Measurements from ENCODE around the gene L3MBTL4. TPM values are rescaled to one million over a fixed set of nuclear protein-coding genes. Genes with fewer than 3 reads are reported as not detected.
"Not testable (repeated sequence)": the region's sequence is repeated elsewhere in the genome, so short reads cannot be mapped to it uniquely, and the experiment has no call there.

The L3MBTL4 gene
- total RNA-seq, 1 donor from 2014 or later, result 0.26 TPM

DNA sequence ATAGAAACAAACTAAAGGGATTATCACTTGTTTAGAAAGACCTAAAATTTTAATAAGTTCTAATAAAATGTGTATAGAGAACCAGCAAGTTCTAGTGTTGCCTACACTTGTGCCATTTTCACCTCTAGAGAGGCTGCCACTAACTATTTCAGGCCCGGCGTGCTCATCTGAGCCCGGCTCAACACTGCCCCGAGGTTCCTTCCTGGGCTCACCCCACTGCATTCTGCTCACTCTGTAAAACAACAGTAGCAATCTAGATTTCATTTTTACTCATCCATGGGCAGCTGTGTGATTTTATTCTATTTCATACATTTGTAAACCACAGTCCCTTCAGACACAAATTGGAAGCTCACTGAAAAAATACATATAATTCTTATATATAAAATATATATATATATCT is 253.2 kb downstream of the L3MBTL4 start:
- intact Hi-C loops (cut with micrococcal nuclease), result no loop called here
- H3K27ac Mint-ChIP-seq, result no peak overlapping the region
- H3K4me3 Mint-ChIP-seq, result no peak overlapping the region
- no peaks in the 10 kb centered on the region for H3K27me3 Mint-ChIP-seq
- H3K4me1 Mint-ChIP-seq, result no peaks in the 10 kb centered on the region
- DNase-seq, result no peak
- H3K9me3 Mint-ChIP-seq, result peaks cover 3% of the 10 kb centered on the region
- no peaks in the 10 kb centered on the region for H3K36me3 Mint-ChIP-seq (ENCODE audit: low read depth)

DNA sequence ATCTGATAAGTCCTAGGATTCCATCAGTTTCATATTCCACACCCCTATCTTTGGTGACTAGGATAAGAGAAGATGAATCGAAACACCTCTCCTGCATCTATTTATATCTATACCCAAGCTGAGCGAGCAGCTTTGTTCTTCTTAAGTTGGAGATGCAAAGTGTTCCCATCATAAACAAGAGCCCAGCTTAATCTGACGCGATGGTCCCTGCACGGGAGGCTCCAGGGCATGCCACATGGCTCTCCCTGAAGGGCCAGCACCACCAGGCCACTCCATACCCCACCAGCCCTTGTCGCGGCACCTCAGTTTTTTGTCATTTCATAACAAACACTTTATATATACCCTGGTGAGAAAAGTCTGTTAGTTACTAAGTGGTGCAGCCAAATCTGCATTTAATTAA is 255.3 kb downstream of the L3MBTL4 start:
- H3K36me3 Mint-ChIP-seq (ENCODE audit: low read depth), result no peaks in the 10 kb centered on the region
- H3K9me3 Mint-ChIP-seq, result peaks cover 3% of the 10 kb centered on the region
- H3K4me3 Mint-ChIP-seq, result no peak overlapping the region
- H3K27ac Mint-ChIP-seq, result no peak overlapping the region
- no peaks in the 10 kb centered on the region for H3K4me1 Mint-ChIP-seq
- no peak for DNase-seq
- no peaks in the 10 kb centered on the region for H3K27me3 Mint-ChIP-seq
- intact Hi-C loops (cut with micrococcal nuclease), result no loop called here

DNA sequence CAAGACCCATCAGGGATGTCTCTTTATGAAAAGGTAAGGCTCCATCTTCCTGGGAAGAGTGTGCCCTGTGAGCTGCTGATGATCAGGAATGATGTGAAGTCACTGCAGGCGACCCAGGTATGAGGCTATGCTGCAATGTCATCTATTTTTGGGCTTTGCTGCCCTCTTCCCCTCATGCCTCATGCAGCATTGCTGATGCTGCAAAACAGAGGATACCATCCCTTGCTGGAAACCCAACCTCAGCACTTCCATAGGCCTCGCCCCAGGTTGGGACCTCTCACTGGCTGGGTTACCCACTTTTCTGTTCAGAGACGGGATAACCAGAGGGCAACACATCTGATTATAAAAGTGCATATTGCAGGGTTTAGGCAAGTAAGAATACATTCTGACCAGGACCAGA is 255.8 kb downstream of the L3MBTL4 start:
- no peaks in the 10 kb centered on the region for H3K4me1 Mint-ChIP-seq

DNA sequence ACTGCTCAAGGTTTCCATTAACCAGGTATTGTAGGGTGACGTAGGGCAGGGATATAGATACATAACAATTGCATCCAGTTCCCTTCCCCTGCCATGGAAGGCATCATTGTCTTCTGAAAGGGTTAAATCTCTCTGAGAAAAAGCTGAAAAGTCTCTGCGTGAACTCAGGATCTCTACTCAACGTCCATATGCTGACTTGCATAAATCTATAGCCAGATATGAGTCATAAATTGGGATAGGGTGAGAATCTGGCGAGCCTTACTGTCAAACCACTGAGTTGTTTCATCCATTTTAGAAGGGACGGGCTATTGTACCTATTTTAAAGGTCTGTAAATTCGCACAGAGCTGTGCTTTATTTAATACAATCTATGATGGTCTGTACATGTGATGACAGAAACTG is 258.3 kb downstream of the L3MBTL4 start:
- H3K27ac Mint-ChIP-seq, result no peak overlapping the region
- no peak for DNase-seq
- H3K9me3 Mint-ChIP-seq, result no peaks in the 10 kb centered on the region
- intact Hi-C loops (cut with micrococcal nuclease), result no loop called here
- no peaks in the 10 kb centered on the region for H3K27me3 Mint-ChIP-seq
- H3K4me1 Mint-ChIP-seq, result no peaks in the 10 kb centered on the region
- H3K36me3 Mint-ChIP-seq (ENCODE audit: low read depth), result no peaks in the 10 kb centered on the region
- H3K4me3 Mint-ChIP-seq, result no peak overlapping the region

More for the DNA sequence above, 255.8 kb downstream of the L3MBTL4 start:
- no peak for DNase-seq
- Mint-ChIP-seq H3K27me3 (no peaks in the 10 kb centered on the region), H3K27ac (no peak overlapping the region), H3K4me3 (no peak overlapping the region), H3K36me3 (ENCODE audit: low read depth) (no peaks in the 10 kb centered on the region), H3K9me3 (peaks cover 3% of the 10 kb centered on the region)
- intact Hi-C loops (cut with micrococcal nuclease), result no loop called here

DNA sequence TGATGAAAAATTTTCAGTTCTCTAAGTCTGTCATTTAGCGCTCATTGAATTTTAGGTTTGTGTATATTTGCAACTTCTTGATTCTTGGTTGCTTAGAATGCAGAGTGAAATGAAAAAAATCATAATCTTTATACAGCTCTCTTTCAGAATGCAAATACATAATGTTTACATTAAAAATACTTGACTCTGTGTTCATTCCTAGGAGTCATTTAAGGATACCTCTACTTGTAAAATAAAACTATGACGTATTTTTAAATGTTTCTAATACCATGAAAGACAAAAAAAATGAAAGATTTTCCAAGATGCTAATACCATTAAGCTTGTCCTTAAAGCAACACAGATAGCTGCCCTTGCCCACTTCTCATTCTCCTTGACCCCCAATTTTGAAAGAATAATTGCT is 259.0 kb downstream of the L3MBTL4 start:
- no peaks in the 10 kb centered on the region for H3K36me3 Mint-ChIP-seq (ENCODE audit: low read depth)
- intact Hi-C loops (cut with micrococcal nuclease), result no loop called here
- no peak overlapping the region for H3K27ac Mint-ChIP-seq
- no peaks in the 10 kb centered on the region for H3K4me1 Mint-ChIP-seq
- H3K9me3 Mint-ChIP-seq, result no peaks in the 10 kb centered on the region
- H3K27me3 Mint-ChIP-seq, result no peaks in the 10 kb centered on the region
- DNase-seq, result no peak
- no peak overlapping the region for H3K4me3 Mint-ChIP-seq

DNA sequence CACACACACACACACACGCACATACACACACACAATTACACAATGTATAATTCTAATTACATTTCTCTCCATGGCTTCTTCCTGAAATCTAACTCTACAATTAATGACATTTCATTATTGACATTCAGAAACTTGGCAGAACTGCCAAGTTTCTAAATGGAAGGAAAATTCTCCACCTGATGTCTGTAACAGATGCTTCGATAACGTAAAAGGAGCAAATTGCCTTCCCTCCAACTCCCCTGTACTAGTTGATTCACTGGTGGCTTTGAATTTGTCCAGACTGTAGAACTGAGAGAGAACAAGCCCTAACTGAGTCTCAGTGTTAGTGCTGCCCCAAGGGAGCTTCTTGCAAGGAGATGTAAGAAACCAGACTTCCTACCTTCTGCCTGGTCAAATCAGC is 264.3 kb downstream of the L3MBTL4 start:
- intact Hi-C loops (cut with micrococcal nuclease), result no loop called here
- Mint-ChIP-seq H3K27ac (no peak overlapping the region), H3K27me3 (no peaks in the 10 kb centered on the region), H3K9me3 (no peaks in the 10 kb centered on the region), H3K4me3 (no peak overlapping the region), H3K4me1 (no peaks in the 10 kb centered on the region), H3K36me3 (ENCODE audit: low read depth) (no peaks in the 10 kb centered on the region)
- DNase-seq, result no peak

DNA sequence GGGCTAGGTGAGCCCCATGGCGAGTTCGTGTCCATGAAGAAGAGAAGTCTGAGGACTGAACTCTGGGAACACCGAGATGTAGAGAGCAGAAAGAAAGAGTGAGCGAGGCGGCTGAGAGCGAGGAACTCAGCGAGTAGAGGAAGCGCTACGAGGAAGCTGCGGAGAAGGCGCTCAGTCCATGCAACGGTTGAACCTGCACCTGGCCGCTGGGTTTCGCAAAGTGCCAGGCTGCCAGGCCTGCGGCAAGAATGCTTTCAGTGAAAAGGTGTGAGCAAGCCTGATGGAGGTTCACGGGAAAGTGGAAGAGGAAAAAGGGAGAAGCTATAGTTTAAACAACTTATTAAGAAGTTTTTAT is 268.4 kb downstream of the L3MBTL4 start:
- Mint-ChIP-seq H3K4me1 (no peaks in the 10 kb centered on the region), H3K27ac (no peak overlapping the region), H3K4me3 (no peak overlapping the region), H3K9me3 (no peaks in the 10 kb centered on the region), H3K36me3 (ENCODE audit: low read depth) (no peaks in the 10 kb centered on the region), H3K27me3 (no peaks in the 10 kb centered on the region)
- DNase-seq, result no peak
- intact Hi-C loops (cut with micrococcal nuclease), result no loop called here

DNA sequence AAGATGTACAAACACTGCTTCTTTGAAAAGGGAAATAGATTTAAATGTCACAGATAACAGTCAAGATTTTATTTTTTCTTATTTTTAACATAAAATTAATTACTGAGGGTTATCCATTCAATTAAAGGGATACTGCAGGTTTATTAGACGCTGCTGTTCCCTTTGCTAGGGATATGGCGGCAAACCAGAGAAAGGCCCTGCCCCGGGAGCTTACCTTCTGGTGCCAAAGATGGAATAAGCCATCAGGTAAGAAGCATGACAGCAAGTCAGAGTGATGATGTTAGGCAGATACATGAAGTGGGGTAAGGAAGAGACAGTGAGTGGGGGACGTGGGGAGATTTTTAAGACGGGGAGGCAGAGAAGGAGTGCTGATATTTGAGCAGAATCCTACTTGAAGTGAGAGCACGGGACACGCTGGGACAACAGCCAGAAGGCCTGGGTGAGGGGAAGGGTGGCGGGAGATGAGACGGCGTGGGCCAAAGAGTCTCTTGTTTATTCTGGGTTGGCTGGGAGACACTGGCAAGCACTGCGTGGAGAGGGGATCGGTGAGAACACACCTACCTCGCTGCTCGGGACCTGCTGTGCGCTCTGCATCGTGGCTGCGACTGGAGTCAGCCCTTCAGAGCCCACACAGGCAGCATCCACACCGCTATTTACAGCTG is 268.9 kb downstream of the L3MBTL4 start:
- no peaks in the 10 kb centered on the region for H3K27me3 Mint-ChIP-seq
- H3K9me3 Mint-ChIP-seq, result no peaks in the 10 kb centered on the region
- no peak for DNase-seq
- no peaks in the 10 kb centered on the region for H3K36me3 Mint-ChIP-seq (ENCODE audit: low read depth)
- H3K4me3 Mint-ChIP-seq, result no peak overlapping the region
- H3K27ac Mint-ChIP-seq, result no peak overlapping the region
- intact Hi-C loops (cut with micrococcal nuclease), result no loop called here
- H3K4me1 Mint-ChIP-seq, result no peaks in the 10 kb centered on the region

DNA sequence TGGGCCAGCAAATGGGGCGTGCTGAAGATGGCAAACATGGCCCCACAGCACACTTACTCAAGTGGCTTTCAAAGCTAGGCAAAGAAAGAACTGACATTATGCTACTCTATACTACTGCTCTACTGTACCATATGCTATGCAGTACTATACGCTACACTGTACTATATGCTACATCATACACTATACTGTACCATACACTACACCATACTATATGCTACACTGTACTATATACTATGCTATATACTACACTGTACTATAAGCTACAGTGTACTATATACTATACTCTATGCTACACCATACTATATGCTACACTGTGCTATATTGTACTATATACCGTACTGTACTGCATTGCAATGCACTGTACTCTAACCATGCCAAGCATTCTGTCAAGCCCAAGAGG is 275.7 kb downstream of the L3MBTL4 start:
- Mint-ChIP-seq H3K4me3 (no peak overlapping the region), H3K27ac (no peak overlapping the region), H3K9me3 (peaks cover 3% of the 10 kb centered on the region), H3K4me1 (no peaks in the 10 kb centered on the region), H3K27me3 (no peaks in the 10 kb centered on the region), H3K36me3 (ENCODE audit: low read depth) (no peaks in the 10 kb centered on the region)
- no peak for DNase-seq
- intact Hi-C loops (cut with micrococcal nuclease), result no loop called here

DNA sequence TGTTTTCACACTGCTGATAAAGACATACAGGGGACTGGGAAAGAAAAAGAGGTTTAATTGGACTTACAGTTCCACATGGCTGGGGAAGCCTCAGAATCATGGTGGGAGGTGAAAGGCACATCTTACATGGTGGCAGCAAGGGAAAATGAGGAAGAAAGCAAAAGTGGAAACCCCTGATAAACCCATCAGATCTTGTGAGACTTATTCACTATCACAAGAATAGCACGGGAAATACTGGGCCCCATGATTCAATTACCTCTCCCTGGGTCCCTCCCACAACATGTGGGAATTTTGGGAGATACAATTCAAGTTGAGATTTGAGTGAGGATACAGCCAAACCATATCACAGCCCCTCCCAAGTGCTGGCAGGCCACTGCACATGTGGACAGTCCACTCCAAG is 278.8 kb downstream of the L3MBTL4 start:
- H3K4me1 Mint-ChIP-seq; intact Hi-C loops (cut with micrococcal nuclease); H3K36me3 Mint-ChIP-seq (ENCODE audit: low read depth); H3K4me3 Mint-ChIP-seq; H3K27ac Mint-ChIP-seq; H3K27me3 Mint-ChIP-seq; DNase-seq; H3K9me3 Mint-ChIP-seq: not testable (repeated sequence)

DNA sequence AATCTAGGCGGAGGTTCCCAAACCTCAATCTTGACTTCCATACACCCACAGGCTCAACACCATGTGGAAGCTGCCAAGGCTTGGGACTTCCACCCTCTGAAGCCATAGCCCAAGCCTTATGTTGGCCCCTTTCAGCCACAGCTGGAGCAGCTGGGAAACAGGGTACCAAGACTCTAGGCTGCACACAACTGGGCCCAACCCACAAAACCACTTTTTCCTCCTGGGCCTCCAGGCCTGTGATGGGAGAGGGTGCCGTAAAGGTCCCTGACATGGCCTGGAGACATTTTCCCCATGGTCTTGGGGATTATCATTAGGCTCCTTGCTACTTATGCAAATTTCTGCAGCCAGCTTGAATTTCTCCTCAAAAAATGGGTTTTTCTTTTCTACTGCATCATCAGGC is 279.7 kb downstream of the L3MBTL4 start:
- H3K9me3 Mint-ChIP-seq; intact Hi-C loops (cut with micrococcal nuclease): not testable (repeated sequence)

DNA sequence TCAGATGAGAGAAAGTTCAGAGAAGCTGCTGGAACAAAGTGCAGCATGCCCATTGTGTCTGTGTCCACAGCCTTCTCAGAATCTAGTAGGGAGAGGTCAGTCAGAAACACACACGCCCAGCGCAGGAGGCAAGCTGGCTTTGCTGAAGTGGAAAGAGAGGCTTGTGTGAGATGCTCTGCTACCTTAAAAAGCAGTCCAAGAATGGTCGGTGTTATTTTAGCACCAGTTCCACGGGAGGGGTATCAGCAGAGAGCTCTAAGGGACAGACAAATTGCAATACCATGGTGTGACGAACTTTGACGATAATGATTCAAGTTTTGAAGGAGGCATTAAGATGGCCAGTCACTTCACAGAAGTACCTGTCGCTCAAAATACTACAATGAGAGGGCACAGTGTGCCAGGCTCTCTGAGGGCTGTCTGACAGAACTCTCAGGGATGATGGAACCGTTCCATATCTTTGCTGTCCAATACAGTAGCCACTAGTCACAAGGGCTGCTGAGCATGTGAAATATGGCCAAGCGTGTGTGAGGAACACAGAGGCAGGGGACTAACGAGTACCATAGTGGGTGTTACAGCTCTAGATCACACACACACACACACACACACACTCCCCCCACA is 281.9 kb downstream of the L3MBTL4 start:
- Mint-ChIP-seq H3K4me1 (no peaks in the 10 kb centered on the region), H3K36me3 (ENCODE audit: low read depth) (no peaks in the 10 kb centered on the region), H3K27ac (no peak overlapping the region), H3K4me3 (no peak overlapping the region), H3K27me3 (peaks cover 1% of the 10 kb centered on the region), H3K9me3 (peaks cover 6% of the 10 kb centered on the region)
- intact Hi-C loops (cut with micrococcal nuclease), result no loop called here
- no peak for DNase-seq

More for the DNA sequence above, 279.7 kb downstream of the L3MBTL4 start:
- not testable (repeated sequence) for H3K27ac Mint-ChIP-seq; H3K27me3 Mint-ChIP-seq; H3K4me1 Mint-ChIP-seq; DNase-seq; H3K4me3 Mint-ChIP-seq; H3K36me3 Mint-ChIP-seq (ENCODE audit: low read depth)

DNA sequence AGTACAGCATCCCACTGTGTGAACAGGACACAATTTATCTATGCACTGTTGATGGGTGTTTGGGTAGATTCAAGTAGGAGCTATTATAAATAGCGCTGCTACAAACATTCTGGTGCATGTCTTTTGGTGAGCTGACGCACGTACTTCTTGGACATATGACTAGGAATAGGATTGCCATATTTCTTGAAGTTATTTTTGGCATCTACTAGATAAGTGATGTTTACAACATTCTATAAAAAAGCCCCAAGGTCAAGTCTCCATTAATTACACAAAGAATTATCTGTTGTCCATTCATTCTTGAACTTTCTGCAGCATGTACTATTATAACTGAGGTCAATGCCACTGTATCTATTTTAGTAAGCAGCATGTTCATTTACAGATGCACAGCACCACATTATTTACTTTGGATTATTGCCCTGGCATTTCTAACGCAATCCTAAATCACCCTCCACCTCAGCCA is 293.9 kb downstream of the L3MBTL4 start:
- peaks cover 4% of the 10 kb centered on the region for H3K9me3 Mint-ChIP-seq
- no peaks in the 10 kb centered on the region for H3K36me3 Mint-ChIP-seq (ENCODE audit: low read depth)
- H3K4me3 Mint-ChIP-seq, result no peak overlapping the region
- H3K4me1 Mint-ChIP-seq, result no peaks in the 10 kb centered on the region
- no peak overlapping the region for H3K27ac Mint-ChIP-seq
- no peaks in the 10 kb centered on the region for H3K27me3 Mint-ChIP-seq
- intact Hi-C loops (cut with micrococcal nuclease), result no loop called here
- DNase-seq, result no peak

DNA sequence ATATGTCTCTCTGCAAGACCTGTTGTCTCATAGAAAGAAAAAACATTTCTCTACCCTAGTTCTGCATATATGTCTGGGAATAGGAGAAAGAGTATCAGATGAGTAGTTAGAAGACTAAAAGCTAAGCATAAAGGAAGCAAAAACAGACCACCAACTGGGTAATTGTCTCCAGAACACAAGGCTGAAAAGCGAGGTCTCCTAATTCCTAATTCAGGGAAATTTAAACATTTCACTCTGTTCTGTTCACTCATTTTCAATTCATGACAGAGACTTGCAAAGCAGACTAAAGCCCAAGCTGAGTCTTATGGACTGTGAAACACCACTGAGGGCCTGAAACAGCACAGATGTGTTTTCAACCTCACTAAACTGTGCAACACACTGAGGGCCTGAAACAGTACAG is 294.9 kb downstream of the L3MBTL4 start:
- Mint-ChIP-seq H3K9me3 (peaks cover 4% of the 10 kb centered on the region), H3K4me3 (no peak overlapping the region), H3K36me3 (ENCODE audit: low read depth) (no peaks in the 10 kb centered on the region), H3K27ac (no peak overlapping the region), H3K4me1 (no peaks in the 10 kb centered on the region), H3K27me3 (no peaks in the 10 kb centered on the region)
- intact Hi-C loops (cut with micrococcal nuclease), result no loop called here
- no peak for DNase-seq

DNA sequence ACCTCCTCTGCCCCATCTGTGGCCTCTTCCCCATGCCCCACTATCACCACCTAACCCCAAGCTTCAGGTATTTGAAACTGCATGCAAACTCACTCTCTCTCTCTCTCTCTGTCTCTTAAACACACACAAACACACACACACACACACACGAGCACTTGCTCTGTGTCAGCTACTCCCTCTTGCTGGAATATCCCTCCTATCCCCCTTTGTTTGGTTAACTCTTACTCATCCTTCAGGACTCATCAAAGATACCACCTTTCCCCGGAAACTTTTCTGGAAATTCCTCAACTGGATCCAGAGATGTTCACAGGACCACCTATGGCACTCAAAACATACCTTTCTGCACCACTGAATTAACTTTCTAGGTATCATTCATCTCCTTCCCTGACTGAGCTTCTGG is 296.6 kb downstream of the L3MBTL4 start:
- no peaks in the 10 kb centered on the region for H3K4me1 Mint-ChIP-seq
- H3K27me3 Mint-ChIP-seq, result no peaks in the 10 kb centered on the region
- H3K27ac Mint-ChIP-seq, result no peak overlapping the region
- DNase-seq, result no peak
- H3K4me3 Mint-ChIP-seq, result no peak overlapping the region
- H3K9me3 Mint-ChIP-seq, result peaks cover 4% of the 10 kb centered on the region
- no peaks in the 10 kb centered on the region for H3K36me3 Mint-ChIP-seq (ENCODE audit: low read depth)
- intact Hi-C loops (cut with micrococcal nuclease), result no loop called here

All from activated CD4-positive, alpha-beta T cell treated with anti-CD3 and anti-CD28 coated beads, Interleukin-2, amount 10 ng/mL, durations not matched to agents 24 days and 14 days (primary cell).